ENCODE measurements around the gene TLE5.

- TF ChIP-seq RFX5 (IDR thresholded peaks at IDR 0.05; ENCODE audit: low read depth, low read length) (no peak), NR2C1 (IDR thresholded peaks at IDR 0.05) (no peak), TCF3 (IDR thresholded peaks at IDR 0.05; ENCODE audit: borderline replicate concordance, insufficient read depth, low read depth, low read length) (no peak), CTCF (IDR thresholded peaks at IDR 0.05 in 2 of 3, conservative IDR thresholded peaks at IDR 0.05 in 1 of 3; ENCODE audit: control insufficient read depth in 2 of 3, extremely low read depth in 1 of 3, insufficient read depth in 1 of 3, low read depth in 3 of 3, low read length in 3 of 3) (no peak), EZH2 (IDR thresholded peaks at IDR 0.05; ENCODE audit: borderline replicate concordance, control insufficient read depth, low read depth, low read length) (no peak), EP300 (IDR thresholded peaks at IDR 0.05; ENCODE audit: borderline replicate concordance in 1 of 2, control insufficient read depth in 1 of 2, low read depth in 2 of 2, low read length in 2 of 2) (no peak), POLR2AphosphoS2 (IDR thresholded peaks at IDR 0.05; ENCODE audit: low read depth, low read length) (no peak), POLR2AphosphoS5 (IDR thresholded peaks at IDR 0.05; ENCODE audit: low read length) (no peak), USF1 (IDR thresholded peaks at IDR 0.05; ENCODE audit: borderline replicate concordance, extremely low read length, insufficient read depth, low read depth, low read length) (no peak), POLR2A (IDR thresholded peaks at IDR 0.05; ENCODE audit: low read depth, low read length) (no peak), TAF1 (IDR thresholded peaks at IDR 0.05; ENCODE audit: borderline replicate concordance, low read depth, low read length) (no peak), SMAD1 (IDR thresholded peaks at IDR 0.05; ENCODE audit: low read depth, partially characterized antibody) (no peak), BCLAF1 (IDR thresholded peaks at IDR 0.05) (no peak), RB1 (IDR thresholded peaks at IDR 0.05; ENCODE audit: borderline replicate concordance) (no peak)
Observed at GRCh38 chr19:3031607-3031867, 30.8 kb downstream of the TLE5 start.

All from GM12878 (cell line).